GM21737 (cell line): ENCODE data around the gene GADD45B.
A peak's percentile ranks its signal among the peaks of the same experiment; 100 is the strongest.
"Not testable (repeated sequence)": the region's sequence is repeated elsewhere in the genome, so short reads cannot be mapped to it uniquely, and the experiment has no call there.

Experiments
- ATAC-seq: cut with Tn5 transposase; IDR thresholded peaks from one replicate; pipeline ENCODE4 v1.9.1; 2021; ENCODE audit warnings: mild to moderate bottlenecking, moderate library complexity; ENCODE audit not compliant: unreplicated experiment

GADD45B gene

GRCh38 chr19:2443785-2444182 lies 32.1 kb upstream of the GADD45B start:
- no peak for ATAC-seq

- ATAC-seq: no peak
Observed at GRCh38 chr19:2444251-2445002, 31.5 kb upstream of the GADD45B start.

GRCh38 chr19:2446381-2446780 lies 29.5 kb upstream of the GADD45B start:
- no peak for ATAC-seq

GRCh38 chr19:2449019-2449418 lies 26.9 kb upstream of the GADD45B start:
- no peak for ATAC-seq

GRCh38 chr19:2451138-2451537 lies 24.8 kb upstream of the GADD45B start:
- no peak for ATAC-seq

- ATAC-seq: no peak
Observed at GRCh38 chr19:2451741-2452140, 24.2 kb upstream of the GADD45B start.

GRCh38 chr19:2453431-2454025 lies 22.4 kb upstream of the GADD45B start:
- ATAC-seq: no peak

GRCh38 chr19:2454199-2454961 lies 21.5 kb upstream of the GADD45B start:
- no peak for ATAC-seq

GRCh38 chr19:2454962-2455850 lies 20.7 kb upstream of the GADD45B start:
- no peak for ATAC-seq

GRCh38 chr19:2455851-2456570 lies 19.9 kb upstream of the GADD45B start:
- peak; percentile 33 for ATAC-seq

GRCh38 chr19:2457394-2458037 lies 18.4 kb upstream of the GADD45B start:
- no peak for ATAC-seq

- ATAC-seq: no peak
Observed at GRCh38 chr19:2458054-2458453, 17.9 kb upstream of the GADD45B start.

- ATAC-seq: not testable (repeated sequence)
Observed at GRCh38 chr19:2458776-2459175, 17.2 kb upstream of the GADD45B start.

GRCh38 chr19:2460245-2460644 lies 15.7 kb upstream of the GADD45B start:
- ATAC-seq: no peak

- no peak for ATAC-seq
Observed at GRCh38 chr19:2461751-2462634, 13.9 kb upstream of the GADD45B start.

GRCh38 chr19:2462635-2463421 lies 13.1 kb upstream of the GADD45B start:
- no peak for ATAC-seq

- ATAC-seq: not testable (repeated sequence)
Observed at GRCh38 chr19:2463694-2464093, 12.2 kb upstream of the GADD45B start.

- no peak for ATAC-seq
Observed at GRCh38 chr19:2464389-2464788, 11.5 kb upstream of the GADD45B start.
